Activated CD4-positive, alpha-beta memory T cell treated with anti-CD3 and anti-CD28 coated beads, Interleukin-2, amount 10 ng/mL, durations not matched to agents 7 days and 5 days (primary cell): ENCODE measurements around the gene GALE. TPM values are rescaled to one million over a fixed set of nuclear protein-coding genes. Genes with fewer than 3 reads are reported as not detected.

Experiments used
- total RNA-seq, 2 experiments: library from RNA; stranded (reverse); gene quantifications; one replicate each; pipeline ENCODE4 v1.2.3, GENCODE V29; 2021

GALE gene
- total RNA-seq, 2 experiments from 2014 or later = 33.5 to 37.6 TPM

Other genes with a start within 250 kb of the GALE start
- gene ID3, start 241.3 kb downstream of the GALE start, total RNA-seq = 10 to 100 TPM; 14.7 to 14.8 TPM
- gene RPL11, start 108.9 kb downstream of the GALE start, total RNA-seq = 1,000 to 10,000 TPM; 1,074 to 1,084 TPM
- gene ELOA, start 57.3 kb downstream of the GALE start, total RNA-seq = 10 to 100 TPM; 34.1 to 35.2 TPM
- 10 to 100 TPM; 50.0 to 51.6 TPM for gene PITHD1, start 22.3 kb downstream of the GALE start, total RNA-seq
- 10 to 100 TPM; 76.1 to 80.8 TPM for gene LYPLA2, start 9.6 kb downstream of the GALE start, total RNA-seq
- 10 to 100 TPM; 33.5 to 35.7 TPM for gene HMGCL, start 24.7 kb upstream of the GALE start, total RNA-seq
- 1 to 10 TPM; 5.6 to 6.3 TPM for gene FUCA1, start 67.5 kb upstream of the GALE start, total RNA-seq
- gene CNR2, start 112.6 kb upstream of the GALE start, total RNA-seq = under 1 TPM in 1 of 2 experiments, not detected in 1; 0.08 TPM
- 100 to 1,000 TPM; 153 to 158 TPM for gene PNRC2, start 159.1 kb upstream of the GALE start, total RNA-seq
- gene SRSF10, start 179.6 kb upstream of the GALE start, total RNA-seq = 100 to 1,000 TPM; 191 to 192 TPM